CD14-positive monocyte (primary cell): ENCODE data around the gene TMEM53. TPM values are rescaled to one million over a fixed set of nuclear protein-coding genes. Genes with fewer than 3 reads are reported as not detected.

Experiments
- DNase-seq, 3 donors: peaks; one replicate each; pipeline ENCODE4 v3.0.0-alpha.2; 2011 to 2022
- H2AFZ ChIP-seq: 2 replicates; pipeline ENCODE4 v1.6.0; 2012; ENCODE audit warnings: mild to moderate bottlenecking, low read depth, low read length, inconsistent platforms; ENCODE audit not compliant: insufficient read depth, poor library complexity, severe bottlenecking
- H3K27ac ChIP-seq, 2 donors: 1 replicate in 1 of 2; 2 replicates in 1 of 2; pipeline ENCODE4 v1.5.1; 2012 to 2013; ENCODE audit warnings: low read length in 2 of 2, control low read depth in 1 of 2, inconsistent platforms in 1 of 2, low read depth in 1 of 2, mild to moderate bottlenecking in 1 of 2
- H3K27me3 ChIP-seq, 2 donors: one replicate each; pipeline versions ENCODE4 v1.6.0 to v1.6.1; 2011 to 2013; ENCODE audit warnings: low read length in 2 of 2; ENCODE audit not compliant: control insufficient read depth in 2 of 2, insufficient read depth in 2 of 2
- H3K36me3 ChIP-seq, 2 donors: replicated peaks in 1 of 2; 1 replicate in 1 of 2; 2 replicates in 1 of 2; pipeline versions ENCODE4 v1.5.1 to v1.6.1; 2012 to 2013; ENCODE audit warnings: low read length in 2 of 2, control low read depth in 1 of 2, inconsistent platforms in 1 of 2, mild to moderate bottlenecking in 1 of 2; ENCODE audit not compliant: insufficient read depth in 2 of 2, control insufficient read depth in 1 of 2
- H3K4me1 ChIP-seq, 2 donors: 1 replicate in 1 of 2; 2 replicates in 1 of 2; pipeline versions ENCODE4 v1.5.1 to v1.6.1; 2012 to 2013; ENCODE audit warnings: low read length in 2 of 2, control low read depth in 1 of 2, inconsistent platforms in 1 of 2, mild to moderate bottlenecking in 1 of 2, moderate library complexity in 1 of 2; ENCODE audit not compliant: insufficient read depth in 2 of 2, control insufficient read depth in 1 of 2
- H3K4me2 ChIP-seq: replicated peaks from 2 replicates; pipeline ENCODE3; 2012; ENCODE audit warnings: low read length, moderate library complexity, mild to moderate bottlenecking; ENCODE audit not compliant: poor library complexity, severe bottlenecking; ENCODE audit errors: extremely low read depth
- H3K4me3 ChIP-seq, 3 experiments: fragments of 200-600 bp in 1 of 3; sonication (generic) in 1 of 3; replicated peaks in 1 of 3; 1 replicate in 2 of 3; 2 replicates in 1 of 3; pipeline ENCODE4 v1.5.1; 2011 to 2013; ENCODE audit warnings: low read length in 3 of 3, mild to moderate bottlenecking in 3 of 3, control low read depth in 2 of 3, low read depth in 2 of 3, inconsistent platforms in 1 of 3, moderate library complexity in 1 of 3
- H3K79me2 ChIP-seq: 2 replicates; pipeline ENCODE4 v1.6.0; 2012; ENCODE audit warnings: mild to moderate bottlenecking, control low read depth, inconsistent platforms, low read length, moderate library complexity; ENCODE audit not compliant: insufficient read depth
- H3K9ac ChIP-seq: 2 replicates; pipeline ENCODE4 v1.6.0; 2017; ENCODE audit warnings: low read length, mild to moderate bottlenecking; ENCODE audit not compliant: insufficient read depth, poor library complexity, severe bottlenecking
- H3K9me3 ChIP-seq, 2 donors: replicated peaks in 1 of 2; 1 replicate in 1 of 2; 2 replicates in 1 of 2; pipeline versions ENCODE4 v1.5.1 to v1.6.1; 2012 to 2013; ENCODE audit warnings: low read length in 2 of 2, control low read depth in 1 of 2; ENCODE audit not compliant: control insufficient read depth in 1 of 2, insufficient read depth in 1 of 2
- H4K20me1 ChIP-seq: 2 replicates; pipeline ENCODE4 v1.6.0; 2012; ENCODE audit warnings: mild to moderate bottlenecking, low read length, control low read depth, moderate library complexity; ENCODE audit not compliant: insufficient read depth
- H3K27ac Mint-ChIP-seq, 7 donors: one replicate each; pipeline ENCODE4 v1.8.0; 2020; ENCODE audit warnings: mild to moderate bottlenecking in 7 of 7, mixed read lengths in 7 of 7, moderate library complexity in 6 of 7, inconsistent platforms in 2 of 7
- H3K27me3 Mint-ChIP-seq, 3 donors: one replicate each; pipeline ENCODE4 v1.8.0; 2021 to 2022; ENCODE audit warnings: low read depth in 3 of 3, mild to moderate bottlenecking in 3 of 3, mixed read lengths in 3 of 3, moderate library complexity in 3 of 3, inconsistent platforms in 1 of 3
- H3K36me3 Mint-ChIP-seq, 2 donors: one replicate each; pipeline ENCODE4 v1.8.0; 2020; ENCODE audit warnings: mixed read lengths in 2 of 2, inconsistent platforms in 1 of 2, mild to moderate bottlenecking in 1 of 2
- H3K4me1 Mint-ChIP-seq: one replicate; pipeline ENCODE4 v1.8.0; 2020; ENCODE audit warnings: mild to moderate bottlenecking, mixed read lengths
- H3K4me3 Mint-ChIP-seq, 2 donors: one replicate each; pipeline ENCODE4 v1.8.0; 2020; ENCODE audit warnings: mild to moderate bottlenecking in 2 of 2, mixed read lengths in 2 of 2, moderate library complexity in 1 of 2
- H3K9me3 Mint-ChIP-seq, 7 donors: one replicate each; pipeline ENCODE4 v1.8.0; 2020 to 2022; ENCODE audit warnings: mixed read lengths in 7 of 7, mild to moderate bottlenecking in 6 of 7, moderate library complexity in 6 of 7, inconsistent platforms in 2 of 7
- CTCF ChIP-seq: fragments of 200-600 bp; IDR thresholded peaks from one replicate; pipeline ENCODE4 v1.8.0; 2022; ENCODE audit warnings: antibody characterized with exemption, mild to moderate bottlenecking
- WGBS: methylation state at CpG from one replicate; pipeline ENCODE4 v1.1.5; 2013; ENCODE audit warnings: missing lambda C conversion rate; ENCODE audit not compliant: insufficient coverage; 5-methylcytosine and 5-hydroxymethylcytosine counted together
- intact Hi-C, 2 donors: fragments of 100-400 bp; cut with micrococcal nuclease; formaldehyde crosslinking; loops; one replicate each; pipeline versions ENCODE4 v1.15.0 to v1.15.1; 2023
- polyA plus RNA-seq, 3 donors: library from polyadenylated mRNA; depleted of rRNA in 1 of 3; unstranded in 2 of 3; stranded (reverse) in 1 of 3; fragments of 300-500 nt in 2 of 3; fragments of >200 nt in 1 of 3; fragmentation: Illumina TruSeq in 2 of 3; gene quantifications; 1 replicate in 2 of 3; 2 replicates in 1 of 3; pipeline ENCODE4 v1.2.3, GENCODE V29; 2012 to 2021

TMEM53 gene
- polyA plus RNA-seq, 3 donors = 4.8 to 8.8 (median 8.6) TPM

- no peak overlapping the region for H3K4me3 ChIP-seq
- intact Hi-C loops = no loop called here
- H3K79me2 ChIP-seq = no peaks in the 10 kb centered on the region
- no peak overlapping the region for H3K27ac Mint-ChIP-seq
- no peaks in the 10 kb centered on the region for H3K9me3 Mint-ChIP-seq
- TF ChIP-seq CTCF = no peak
- no peaks in the 10 kb centered on the region for H3K9me3 ChIP-seq
- peaks cover 20 to 26% of the 10 kb centered on the region in 2 donors for H3K36me3 Mint-ChIP-seq
- 88% methylated on average over 8 of the region's 9 CpGs for WGBS
- peaks cover 14% of the 10 kb centered on the region for H3K4me1 Mint-ChIP-seq
- H4K20me1 ChIP-seq = no peaks in the 10 kb centered on the region
- H3K4me3 Mint-ChIP-seq = no peak overlapping the region
- no peak overlapping the region for H3K27ac ChIP-seq
- H2AFZ ChIP-seq = no peak overlapping the region
- DNase-seq = no peak
- peaks cover 0 to 2% (median 2%) of the 10 kb centered on the region in 3 donors for H3K27me3 Mint-ChIP-seq
- no peaks in the 10 kb centered on the region for H3K36me3 ChIP-seq
- no peak overlapping the region for H3K9ac ChIP-seq
- peaks cover 4 to 7% of the 10 kb centered on the region in 2 donors for H3K4me1 ChIP-seq
- H3K27me3 ChIP-seq = no peaks in the 10 kb centered on the region
- H3K4me2 ChIP-seq = no peak overlapping the region
These were observed 14.1 kb downstream of the TMEM53 start for GRCh38 chr1:44660176-44660575.

- H3K4me2 ChIP-seq = no peak overlapping the region
- H3K27me3 Mint-ChIP-seq = peaks cover 0 to 2% (median 2%) of the 10 kb centered on the region in 3 donors
- peaks cover under 1% of the 10 kb centered on the region in 2 donors for H3K4me1 ChIP-seq
- H3K36me3 ChIP-seq = peaks cover 0 to 5% of the 10 kb centered on the region in 2 donors
- no peaks in the 10 kb centered on the region for H3K9me3 ChIP-seq
- H3K27ac Mint-ChIP-seq = no peak overlapping the region
- 100% methylated on average over 1 of the region's 4 CpGs for WGBS
- no peak for DNase-seq
- no peaks in the 10 kb centered on the region for H4K20me1 ChIP-seq
- H3K79me2 ChIP-seq = no peaks in the 10 kb centered on the region
- H3K9ac ChIP-seq = no peak overlapping the region
- H3K27me3 ChIP-seq = no peaks in the 10 kb centered on the region
- H3K36me3 Mint-ChIP-seq = peaks cover 22 to 30% of the 10 kb centered on the region in 2 donors
- H3K4me3 Mint-ChIP-seq = no peak overlapping the region
- H3K9me3 Mint-ChIP-seq = no peaks in the 10 kb centered on the region
- intact Hi-C loops = loop anchor here in 1 of 2 donors (5.0 kb wide), 1 partner anchor 48 kb away; no protein-coding TSS in a partner anchor
- TF ChIP-seq CTCF = no peak
- no peak overlapping the region for H2AFZ ChIP-seq
- H3K4me1 Mint-ChIP-seq = peaks cover 7% of the 10 kb centered on the region
- no peak overlapping the region for H3K27ac ChIP-seq
- no peak overlapping the region for H3K4me3 ChIP-seq
These were observed 14.7 kb downstream of the TMEM53 start for GRCh38 chr1:44659566-44659965.
